ES-I3 (cell line): Measurements from ENCODE around the gene KIT.
A peak's percentile ranks its signal among the peaks of the same experiment; 100 is the strongest.
"Not testable (repeated sequence)": the region's sequence is repeated elsewhere in the genome, so short reads cannot be mapped to it uniquely, and the experiment has no call there.

Experiments
- H3K36me3 ChIP-seq: 2 replicates; pipeline ENCODE4 v1.6.1; 2013; ENCODE audit warnings: mild to moderate bottlenecking, low read length, control low read depth, moderate library complexity; ENCODE audit not compliant: insufficient read depth
- H3K4me1 ChIP-seq: 2 replicates; pipeline ENCODE4 v1.6.1; 2013; ENCODE audit warnings: mild to moderate bottlenecking, control low read depth, low read length; ENCODE audit not compliant: insufficient read depth
- H3K9ac ChIP-seq: 2 replicates; pipeline ENCODE4 v1.6.1; 2013; ENCODE audit warnings: low read depth, mild to moderate bottlenecking, low read length, moderate library complexity
- H3K9me3 ChIP-seq: 2 replicates; pipeline ENCODE4 v1.6.1; 2013; ENCODE audit warnings: mild to moderate bottlenecking, low read length, moderate library complexity; ENCODE audit not compliant: control insufficient read depth, insufficient read depth

The KIT gene

DNA sequence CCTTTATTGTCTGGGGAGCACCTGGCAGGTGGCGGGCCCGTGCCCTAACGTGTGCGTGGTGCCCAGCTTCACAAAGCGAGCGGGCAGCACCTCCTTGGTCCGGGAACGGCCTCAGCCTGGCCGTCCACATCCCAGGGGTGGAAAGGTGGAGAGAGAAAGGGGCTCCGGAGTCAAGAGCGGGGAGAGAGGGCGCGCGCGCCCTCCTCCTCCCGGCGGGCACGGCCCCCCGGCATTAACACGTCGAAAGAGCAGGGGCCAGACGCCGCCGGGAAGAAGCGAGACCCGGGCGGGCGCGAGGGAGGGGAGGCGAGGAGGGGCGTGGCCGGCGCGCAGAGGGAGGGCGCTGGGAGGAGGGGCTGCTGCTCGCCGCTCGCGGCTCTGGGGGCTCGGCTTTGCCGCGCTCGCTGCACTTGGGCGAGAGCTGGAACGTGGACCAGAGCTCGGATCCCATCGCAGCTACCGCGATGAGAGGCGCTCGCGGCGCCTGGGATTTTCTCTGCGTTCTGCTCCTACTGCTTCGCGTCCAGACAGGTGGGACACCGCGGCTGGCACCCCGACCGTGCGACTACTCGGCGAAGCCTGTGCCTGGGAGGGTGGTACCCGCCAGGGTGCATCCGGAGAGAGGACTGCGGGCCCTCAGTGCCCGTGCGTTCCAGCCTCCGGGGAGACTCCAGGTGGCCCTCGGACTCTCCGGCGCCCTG is at the start of gene KIT:
Gene KIT, plus strand, starts transcription at position 407 of the 701 bp plus-strand sequence. Its CDS starts 58 bp downstream, at position 465.
- Histone ChIP-seq H3K36me3 (no peaks in the 10 kb centered on the region), H3K9ac (peak within 1 kb of the TSS; percentile 53), H3K4me1 (peaks cover 11% of the 10 kb centered on the region; the same call in 1 of the 2 replicates), H3K9me3 (no peaks in the 10 kb centered on the region)

DNA sequence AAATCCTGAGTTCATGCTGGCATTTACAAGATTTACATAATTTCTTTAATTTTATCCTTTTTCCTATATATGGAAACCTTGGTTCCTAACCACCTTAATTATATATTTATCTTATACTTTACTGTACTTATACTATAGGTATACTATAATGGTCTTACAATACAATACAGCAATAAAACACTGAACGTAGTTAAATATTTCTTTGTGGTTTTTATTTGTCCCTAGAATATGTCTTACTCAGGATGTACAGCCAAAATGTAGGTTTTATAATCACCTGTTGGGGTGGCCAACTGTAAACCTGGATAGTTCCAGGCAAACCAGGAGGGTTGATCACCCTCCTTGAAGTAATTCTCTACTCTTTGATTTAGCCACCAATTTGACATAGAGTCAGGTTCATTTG is 48.4 kb upstream of the KIT start:
- Histone ChIP-seq H3K4me1 (no peaks in the 10 kb centered on the region), H3K36me3 (no peaks in the 10 kb centered on the region), H3K9me3 (no peaks in the 10 kb centered on the region; the same call in 1 of the 2 replicates), H3K9ac (no peak overlapping the region)

DNA sequence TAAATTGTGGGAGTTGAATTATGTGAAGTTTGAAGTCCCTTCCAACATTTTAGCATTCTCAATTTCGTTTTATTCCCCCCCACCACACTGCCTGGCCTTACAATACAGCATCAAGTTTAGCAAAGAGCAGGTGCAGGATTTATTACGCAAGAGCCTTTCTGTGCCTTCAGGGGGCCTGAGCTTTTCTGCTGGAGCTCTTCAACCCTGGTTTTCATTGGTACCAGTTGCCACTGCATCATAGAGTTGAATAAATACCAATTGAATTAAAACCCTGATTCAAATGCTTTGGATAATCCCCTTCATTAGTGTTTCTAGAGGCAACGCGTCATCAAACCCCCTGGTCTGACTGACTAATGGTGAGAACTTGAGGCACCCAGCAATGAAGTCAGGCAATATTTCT is 43.6 kb upstream of the KIT start:
- Histone ChIP-seq H3K9ac (no peak overlapping the region), H3K36me3 (no peaks in the 10 kb centered on the region), H3K9me3 (no peaks in the 10 kb centered on the region), H3K4me1 (no peaks in the 10 kb centered on the region)

DNA sequence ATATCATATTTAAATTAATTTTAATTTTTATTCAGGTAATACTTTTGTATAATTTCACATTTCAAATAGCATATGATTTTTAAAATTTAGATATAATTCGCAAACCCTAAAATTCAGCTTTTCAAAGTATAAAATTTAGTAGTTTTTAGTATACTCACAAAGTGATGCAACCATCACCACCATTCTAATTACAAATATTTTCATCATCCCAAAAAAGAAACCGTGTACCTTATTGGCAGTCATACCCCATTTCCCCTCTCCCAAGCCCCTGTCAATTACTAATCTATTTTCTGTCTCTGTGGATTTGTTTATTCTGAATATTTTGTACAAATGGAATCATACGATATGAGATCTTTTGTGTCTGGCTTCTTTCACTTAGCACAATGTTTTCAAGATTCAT is 37.0 kb upstream of the KIT start:
- Histone ChIP-seq H3K9me3 (no peaks in the 10 kb centered on the region), H3K9ac (no peak overlapping the region), H3K4me1 (peaks cover 5% of the 10 kb centered on the region; the same call in 1 of the 2 replicates), H3K36me3 (no peaks in the 10 kb centered on the region)

DNA sequence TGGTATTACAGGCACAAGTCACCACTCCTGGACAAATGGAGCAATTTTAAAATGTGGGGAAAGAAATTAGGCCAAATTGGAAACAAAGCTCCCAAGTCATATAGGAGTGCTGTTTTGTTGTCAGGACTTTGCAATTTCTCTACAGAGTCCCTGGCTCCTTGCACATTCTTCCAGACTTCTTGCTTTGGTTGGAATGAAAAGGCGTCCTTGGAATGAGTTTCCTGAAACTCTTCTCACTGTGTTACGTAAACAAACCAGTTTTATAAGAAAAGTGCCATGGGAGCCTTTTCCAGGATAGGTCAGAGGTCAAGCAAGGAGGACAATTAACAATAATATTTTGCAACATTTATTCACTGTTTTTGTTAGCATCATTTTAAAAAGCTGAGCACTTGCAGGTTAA is 32.4 kb upstream of the KIT start:
- Histone ChIP-seq H3K9me3 (no peaks in the 10 kb centered on the region), H3K4me1 (peaks cover 6% of the 10 kb centered on the region; the same call in 1 of the 2 replicates), H3K9ac (no peak overlapping the region), H3K36me3 (no peaks in the 10 kb centered on the region)

DNA sequence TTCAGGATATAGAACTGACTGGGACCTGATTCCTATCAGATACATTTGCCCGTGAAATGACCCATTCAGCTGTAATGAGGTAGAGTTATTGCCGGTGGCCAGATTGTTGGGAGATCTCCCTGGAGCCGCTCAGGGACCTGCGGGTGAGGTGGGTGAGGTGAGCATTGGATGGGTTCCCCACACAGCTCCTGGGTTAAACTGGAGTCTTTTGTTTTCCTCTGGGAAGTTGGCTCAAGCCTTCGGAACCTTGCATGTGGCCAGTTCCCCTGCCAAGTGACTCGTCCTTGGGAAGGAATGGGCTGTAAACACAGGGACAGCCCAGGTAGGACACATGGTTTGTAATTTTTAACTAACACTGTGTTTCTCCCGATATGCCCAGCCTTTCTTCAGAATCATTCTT is 31.6 kb upstream of the KIT start:
- Histone ChIP-seq H3K36me3 (no peaks in the 10 kb centered on the region), H3K9ac (no peak overlapping the region)

DNA sequence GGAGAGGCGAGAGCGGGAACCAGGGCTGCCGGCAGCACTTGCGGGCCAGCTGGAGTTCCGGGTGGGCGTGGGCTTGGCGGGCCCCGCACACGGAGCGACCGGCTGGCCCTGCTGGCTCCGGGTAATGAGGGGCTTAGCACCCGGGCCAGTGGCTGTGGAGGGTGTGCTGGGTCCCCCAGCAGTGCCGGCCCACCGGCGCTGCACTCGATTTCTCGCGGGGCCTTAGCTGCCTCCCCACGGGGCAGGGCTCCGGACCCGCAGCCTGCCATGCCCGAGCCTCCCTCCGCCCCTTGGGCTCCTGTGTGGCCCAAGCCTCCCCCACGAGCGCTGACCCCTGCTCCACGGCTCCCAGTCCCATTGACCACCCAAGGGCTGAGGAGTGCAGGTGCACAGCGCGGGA is 25.2 kb upstream of the KIT start:
- Histone ChIP-seq H3K9me3 (no peaks in the 10 kb centered on the region), H3K9ac (no peak overlapping the region), H3K4me1 (no peaks in the 10 kb centered on the region), H3K36me3 (no peaks in the 10 kb centered on the region)

More for the DNA sequence above, 31.6 kb upstream of the KIT start:
- Histone ChIP-seq H3K4me1 (peaks cover 6% of the 10 kb centered on the region; the same call in 1 of the 2 replicates), H3K9me3 (no peaks in the 10 kb centered on the region)

DNA sequence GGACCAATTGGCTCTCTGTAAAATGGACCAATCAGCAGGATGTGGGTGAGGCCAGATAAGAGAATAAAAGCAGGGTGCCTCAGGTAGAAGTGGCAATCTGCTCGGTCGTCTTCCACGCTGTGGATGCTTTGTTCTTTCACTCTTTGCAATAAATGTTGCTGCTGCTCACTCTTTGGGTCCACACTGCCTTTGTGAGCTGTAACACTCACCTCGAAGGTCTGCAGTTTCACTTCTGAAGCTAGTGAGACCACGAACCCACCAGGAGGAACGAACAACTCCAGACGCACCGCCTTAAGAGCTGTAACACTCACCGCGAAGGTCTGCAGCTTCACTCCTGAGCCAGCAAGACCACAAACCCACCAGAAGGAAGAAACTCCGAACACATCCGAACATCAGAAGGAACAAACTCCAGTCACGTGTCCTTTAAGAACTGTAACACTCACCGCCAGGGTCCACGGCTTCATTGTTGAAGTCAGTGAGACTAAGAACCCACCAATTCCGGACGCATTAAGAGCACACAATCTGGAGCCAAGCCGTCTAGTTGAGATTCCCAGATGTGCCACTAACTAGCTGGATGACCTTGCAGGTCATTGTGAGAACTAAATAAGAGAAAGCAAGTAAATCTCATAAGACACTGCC is 24.5 kb upstream of the KIT start:
- H3K9me3 ChIP-seq, H3K36me3 ChIP-seq, H3K4me1 ChIP-seq, H3K9ac ChIP-seq: not testable (repeated sequence)

DNA sequence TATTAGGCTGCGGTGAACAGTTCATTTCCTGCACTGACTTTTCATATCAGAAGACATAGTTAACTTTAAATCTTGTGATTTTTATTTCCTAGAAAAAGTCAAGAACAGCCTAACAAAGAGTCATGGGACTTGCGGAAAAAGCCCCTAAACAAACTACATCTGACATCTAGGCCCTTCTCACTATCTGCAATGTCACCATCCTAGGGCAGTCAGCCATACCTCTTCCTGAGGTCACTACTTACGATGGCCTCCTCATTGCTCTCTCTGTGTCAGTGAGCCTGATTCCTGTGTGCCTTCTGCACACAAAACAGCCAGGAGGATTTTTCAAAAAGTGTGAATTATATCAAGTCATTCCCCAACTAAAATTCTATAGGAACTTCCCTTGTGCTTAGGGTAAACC is 22.4 kb upstream of the KIT start:
- Histone ChIP-seq H3K4me1 (0 out of 2 replicates have a peak, but pooled peaks cover 6% of the 10 kb centered on the region), H3K9me3 (no peaks in the 10 kb centered on the region), H3K36me3 (no peaks in the 10 kb centered on the region), H3K9ac (no peak overlapping the region)

DNA sequence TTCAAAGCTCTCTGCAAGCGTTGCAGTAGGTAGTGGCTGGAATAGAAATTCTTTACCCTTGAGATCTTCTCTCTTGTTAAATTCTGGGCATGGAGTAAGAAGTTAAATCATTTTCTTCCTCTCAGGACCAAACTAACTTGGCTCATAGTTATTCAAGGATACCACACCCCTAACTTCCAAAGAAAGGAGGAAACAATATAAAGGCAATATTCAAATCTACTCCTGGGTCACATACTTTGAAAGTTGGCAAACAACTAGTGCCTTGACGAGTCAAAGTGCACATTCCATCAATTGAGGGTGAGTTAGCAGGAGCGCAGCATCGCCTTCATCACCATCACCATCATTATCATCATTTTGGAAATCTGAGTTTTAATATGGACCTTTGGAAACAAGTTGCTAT is 20.4 kb upstream of the KIT start:
- 0 out of 2 replicates have a peak, but pooled peaks cover 6% of the 10 kb centered on the region for H3K4me1 ChIP-seq
- no peak overlapping the region for H3K9ac ChIP-seq
- H3K36me3 ChIP-seq, result no peaks in the 10 kb centered on the region
- no peaks in the 10 kb centered on the region for H3K9me3 ChIP-seq

DNA sequence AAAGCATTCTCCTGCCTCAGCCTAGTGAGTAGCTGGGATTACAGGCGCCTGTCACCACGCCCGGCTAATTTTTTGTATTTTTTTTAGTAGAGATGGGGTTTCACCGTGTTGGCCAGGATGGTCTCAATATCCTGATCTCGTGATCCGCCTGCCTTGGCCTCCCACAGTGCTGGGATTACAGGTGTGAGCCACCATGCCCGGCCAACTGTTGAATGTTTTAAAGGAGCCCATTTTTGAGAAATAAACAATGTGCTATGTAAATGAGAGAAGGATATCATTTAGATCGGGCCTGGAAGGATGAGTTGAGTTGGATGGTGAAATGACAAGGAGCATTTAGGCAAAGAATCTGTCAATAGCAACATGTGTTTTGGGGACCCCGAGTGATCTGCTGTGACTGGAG is 16.7 kb upstream of the KIT start:
- H3K4me1 ChIP-seq, H3K36me3 ChIP-seq, H3K9me3 ChIP-seq, H3K9ac ChIP-seq: not testable (repeated sequence)

DNA sequence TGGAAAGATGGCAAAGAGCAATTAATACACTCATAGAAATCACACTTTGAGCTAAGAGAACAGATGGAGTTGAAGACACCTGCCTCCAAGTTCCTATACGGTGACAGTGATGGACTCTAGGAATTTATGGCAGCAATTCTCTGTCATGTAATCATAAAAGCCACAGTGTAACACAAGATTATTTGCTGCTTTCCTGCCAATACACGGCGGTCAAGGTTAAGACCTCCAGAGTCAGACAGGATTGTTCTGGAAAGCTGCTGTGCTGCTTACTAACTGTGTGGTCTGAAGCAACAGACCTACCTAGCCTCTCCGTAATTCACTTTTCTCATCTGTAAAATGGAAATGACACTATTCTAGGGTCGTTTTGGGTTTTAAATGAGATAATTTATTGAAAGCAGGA is 14.6 kb upstream of the KIT start:
- H3K9ac ChIP-seq, result no peak overlapping the region
- H3K4me1 ChIP-seq, result 0 out of 2 replicates have a peak, but pooled peaks cover 6% of the 10 kb centered on the region
- no peaks in the 10 kb centered on the region for H3K9me3 ChIP-seq
- H3K36me3 ChIP-seq, result no peaks in the 10 kb centered on the region

DNA sequence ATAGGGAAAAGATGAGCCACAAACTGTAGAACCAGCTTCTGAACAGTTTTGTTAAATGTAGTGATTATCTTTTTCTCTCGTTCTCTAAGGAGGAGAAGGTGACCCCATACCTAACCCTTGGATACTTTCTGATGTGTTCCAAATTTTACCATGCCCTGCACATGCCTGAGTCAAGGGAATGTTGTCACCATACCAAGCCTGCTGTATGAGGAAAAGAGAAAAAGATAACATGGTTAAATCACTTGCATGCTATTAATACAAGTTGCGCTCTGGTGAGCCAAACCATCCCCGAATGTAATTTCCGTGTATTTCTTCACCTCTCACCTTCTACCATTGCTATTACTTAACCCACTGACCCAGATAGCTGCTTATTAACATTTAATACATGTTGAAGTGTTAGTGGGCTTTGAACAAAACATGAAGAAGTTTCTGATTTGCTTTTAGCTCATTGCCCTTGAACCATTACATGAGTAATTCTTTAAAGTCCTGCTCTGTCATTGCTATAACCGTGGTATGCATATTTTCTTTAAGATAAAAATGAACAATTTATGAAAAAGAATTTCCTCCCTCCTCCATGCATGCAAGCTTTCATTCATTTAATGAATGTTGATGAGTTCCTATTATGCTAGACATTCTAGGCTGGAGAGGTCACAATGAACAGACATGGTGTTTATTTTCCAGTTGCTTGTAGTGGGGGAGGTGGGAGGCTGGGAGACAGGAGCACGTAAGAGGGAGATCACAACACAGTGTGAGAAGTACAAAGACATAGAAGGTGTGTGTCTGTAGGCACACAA is 13.6 kb upstream of the KIT start:
- Histone ChIP-seq H3K9me3 (no peaks in the 10 kb centered on the region), H3K9ac (no peak overlapping the region), H3K4me1 (0 out of 2 replicates have a peak, but pooled peaks cover 3% of the 10 kb centered on the region), H3K36me3 (no peaks in the 10 kb centered on the region)

DNA sequence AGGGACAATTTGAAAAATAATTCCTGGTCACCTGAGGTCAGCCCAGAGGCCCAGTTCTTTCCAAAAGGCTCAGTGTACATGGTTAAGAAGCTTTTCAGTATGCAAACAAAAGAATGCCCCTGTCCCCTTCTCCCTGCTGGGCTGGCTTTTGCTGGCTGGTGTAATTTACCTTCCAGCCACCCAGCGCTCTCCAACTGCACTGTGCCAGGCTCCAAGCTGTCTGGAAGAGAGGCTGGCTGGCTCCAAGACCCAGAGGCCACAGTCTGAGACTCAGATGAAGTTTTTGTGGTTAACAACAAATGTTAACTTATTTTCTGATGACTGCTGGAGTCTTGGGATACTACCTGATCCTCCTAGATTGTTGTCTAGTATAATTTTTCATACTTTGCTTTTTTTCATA is 11.9 kb upstream of the KIT start:
- Histone ChIP-seq H3K9me3 (no peaks in the 10 kb centered on the region), H3K4me1 (no peaks in the 10 kb centered on the region), H3K36me3 (no peaks in the 10 kb centered on the region), H3K9ac (no peak overlapping the region)
